H1 (cell line): ENCODE results near the gene ZBTB37. TPM values are rescaled to one million over a fixed set of nuclear protein-coding genes. Genes with fewer than 3 reads are reported as not detected.
A peak's percentile ranks its signal among the peaks of the same experiment; 100 is the strongest.
"Not testable (repeated sequence)": the region's sequence is repeated elsewhere in the genome, so short reads cannot be mapped to it uniquely, and the experiment has no call there.

Source experiments
- CTCF ChIA-PET: fragments of 300-600 bp; sonication (Branson Sonifier 250); formaldehyde crosslinking; loops from one replicate; lab custom pipeline; 2021; ENCODE audit not compliant: partially characterized antibody; lab: Charles Lee
- POLR2A ChIA-PET: fragments of 300-600 bp; sonication (Branson Sonifier 250); formaldehyde crosslinking; loops from one replicate; lab custom pipeline; 2021; ENCODE audit warnings: inconsistent platforms; ENCODE audit not compliant: partially characterized antibody; lab: Charles Lee
- DNase-seq, 2 experiments: peaks; one replicate each; pipeline versions ENCODE4 v3.0.0 to v3.0.0-alpha.2; 2010 to 2022; ENCODE audit warnings: low spot score in 2 of 2, low read depth in 1 of 2, mixed read lengths in 1 of 2
- FAIRE-seq: peaks from 2 replicates; lab custom pipeline; 2011; peaks lifted over from hg19 to GRCh38; lab: Jason Lieb, UNC
- H2AFZ ChIP-seq: 2 replicates; pipeline ENCODE4 v1.8.1; 2012; ENCODE audit warnings: low read length, inconsistent platforms
- H2AK5ac ChIP-seq: 2 replicates; pipeline ENCODE4 v1.6.1; 2013; ENCODE audit warnings: low read depth, low read length
- H2BK120ac ChIP-seq: replicated peaks from 2 replicates; pipeline ENCODE3; 2013; ENCODE audit warnings: low read depth, low read length, inconsistent platforms
- H2BK12ac ChIP-seq: 2 replicates; pipeline ENCODE4 v1.6.1; 2013; ENCODE audit warnings: low read depth, low read length
- H2BK15ac ChIP-seq: 2 replicates; pipeline ENCODE4 v1.6.1; 2013; ENCODE audit warnings: low read length
- H2BK20ac ChIP-seq: 2 replicates; pipeline ENCODE4 v1.6.1; 2013; ENCODE audit warnings: low read length
- H2BK5ac ChIP-seq: 2 replicates; pipeline ENCODE4 v1.6.1; 2013; ENCODE audit warnings: low read depth, low read length
- H3K14ac ChIP-seq: 2 replicates; pipeline ENCODE4 v1.6.1; 2013; ENCODE audit warnings: inconsistent platforms; ENCODE audit not compliant: insufficient read length
- H3K18ac ChIP-seq: 2 replicates; pipeline ENCODE4 v1.6.1; 2013; ENCODE audit warnings: low read length; ENCODE audit errors: extremely low read depth
- H3K23ac ChIP-seq: 2 replicates; pipeline ENCODE4 v1.6.1; 2013; ENCODE audit warnings: inconsistent platforms; ENCODE audit not compliant: insufficient read length
- H3K23me2 ChIP-seq: 2 replicates; pipeline ENCODE4 v1.6.1; 2013; ENCODE audit warnings: low read depth, low read length
- H3K27ac ChIP-seq: 2 replicates; pipeline ENCODE4 v1.6.1; 2011; ENCODE audit warnings: low read depth, low read length, inconsistent platforms
- H3K27me3 ChIP-seq, 4 experiments: replicated peaks in 1 of 4; 1 replicate in 1 of 4; 2 replicates in 3 of 4; pipeline versions ENCODE4 v1.6.1 to v1.8.1; 2011 to 2013; ENCODE audit warnings: low read length in 3 of 4, mild to moderate bottlenecking in 3 of 4, inconsistent platforms in 2 of 4, mixed read lengths in 2 of 4, moderate library complexity in 1 of 4; ENCODE audit not compliant: control insufficient read depth in 3 of 4, insufficient read depth in 3 of 4; ENCODE audit errors: extremely low read depth in 1 of 4
- H3K36me3 ChIP-seq, 4 experiments: 2 replicates each; pipeline versions ENCODE4 v1.6.1 to v1.8.1; 2011 to 2013; ENCODE audit warnings: mild to moderate bottlenecking in 4 of 4, low read length in 3 of 4, moderate library complexity in 2 of 4, control low read depth in 1 of 4, inconsistent platforms in 1 of 4; ENCODE audit not compliant: insufficient read depth in 4 of 4, control insufficient read depth in 2 of 4
- H3K4ac ChIP-seq: replicated peaks from 2 replicates; pipeline ENCODE3; 2013; ENCODE audit warnings: low read length, low read depth, mixed read lengths, inconsistent platforms; ENCODE audit not compliant: insufficient read length
- H3K4me1 ChIP-seq, 4 experiments: replicated peaks in 1 of 4; 1 replicate in 1 of 4; 2 replicates in 3 of 4; pipeline versions ENCODE4 v1.6.1 to v1.8.1; 2011 to 2013; ENCODE audit warnings: low read length in 3 of 4, inconsistent platforms in 2 of 4, mixed read lengths in 1 of 4; ENCODE audit not compliant: insufficient read depth in 4 of 4, control insufficient read depth in 3 of 4
- H3K4me2 ChIP-seq, 2 experiments: 2 replicates each; pipeline versions ENCODE4 v1.6.1 to v1.8.1; 2011 to 2013; ENCODE audit warnings: low read depth in 2 of 2, low read length in 2 of 2, control low read depth in 1 of 2, inconsistent platforms in 1 of 2, mild to moderate bottlenecking in 1 of 2; ENCODE audit not compliant: insufficient read depth in 1 of 2
- H3K4me3 ChIP-seq, 4 experiments: fragments of 200-600, 300-600 bp in 1 of 4; sonication (generic), shearing (Covaris generic), sonication (Bioruptor Twin) in 1 of 4; 2 replicates each; pipeline versions ENCODE4 v1.5.1 to v1.8.1; 2011 to 2016; ENCODE audit warnings: low read length in 4 of 4, low read depth in 3 of 4, control low read depth in 2 of 4, inconsistent platforms in 2 of 4, mild to moderate bottlenecking in 2 of 4, mixed read lengths in 1 of 4, moderate library complexity in 1 of 4; ENCODE audit not compliant: insufficient read depth in 2 of 4; ENCODE audit errors: extremely low read depth in 1 of 4
- H3K56ac ChIP-seq: replicated peaks from 2 replicates; pipeline ENCODE3; 2013; ENCODE audit warnings: low read depth, mild to moderate bottlenecking, mixed read lengths, low read length, inconsistent platforms; ENCODE audit not compliant: insufficient read length
- H3K79me1 ChIP-seq: 2 replicates; pipeline ENCODE4 v1.6.1; 2013; ENCODE audit warnings: low read depth, low read length, control low read depth
- H3K79me2 ChIP-seq, 2 experiments: 2 replicates each; pipeline versions ENCODE4 v1.6.1 to v1.8.1; 2012 to 2013; ENCODE audit warnings: low read length in 2 of 2, mild to moderate bottlenecking in 2 of 2, inconsistent platforms in 1 of 2; ENCODE audit not compliant: insufficient read depth in 2 of 2, control insufficient read depth in 1 of 2
- H3K9ac ChIP-seq, 4 experiments: replicated peaks in 1 of 4; 1 replicate in 1 of 4; 2 replicates in 3 of 4; pipeline versions ENCODE4 v1.6.1 to v1.8.1; 2011 to 2013; ENCODE audit warnings: low read depth in 3 of 4, low read length in 3 of 4, control low read depth in 2 of 4, mild to moderate bottlenecking in 2 of 4, moderate library complexity in 2 of 4, inconsistent platforms in 1 of 4; ENCODE audit errors: extremely low read depth in 1 of 4
- H3K9me3 ChIP-seq, 2 experiments: 2 replicates each; pipeline versions ENCODE4 v1.6.1 to v1.8.1; 2012 to 2013; ENCODE audit warnings: mild to moderate bottlenecking in 2 of 2, moderate library complexity in 2 of 2, control low read depth in 1 of 2, inconsistent platforms in 1 of 2, low read depth in 1 of 2, low read length in 1 of 2, mixed read lengths in 1 of 2; ENCODE audit not compliant: insufficient read depth in 2 of 2
- H4K20me1 ChIP-seq, 2 experiments: replicated peaks in 1 of 2; 2 replicates each; pipeline versions ENCODE3 to v1.8.1; 2011 to 2013; ENCODE audit warnings: inconsistent platforms in 2 of 2, low read length in 2 of 2, mild to moderate bottlenecking in 1 of 2; ENCODE audit not compliant: insufficient read depth in 2 of 2, control insufficient read depth in 1 of 2
- H4K5ac ChIP-seq: 2 replicates; pipeline ENCODE4 v1.6.1; 2013; ENCODE audit warnings: low read length, low read depth, mixed read lengths, inconsistent platforms; ENCODE audit not compliant: insufficient read length
- H4K8ac ChIP-seq: 2 replicates; pipeline ENCODE4 v1.8.0; 2013; ENCODE audit warnings: mild to moderate bottlenecking, moderate library complexity, low read length, inconsistent platforms; ENCODE audit not compliant: insufficient read depth; ENCODE audit errors: extremely low read depth
- H4K91ac ChIP-seq: replicated peaks from 2 replicates; pipeline ENCODE3; 2013; ENCODE audit warnings: low read length, mixed read lengths, inconsistent platforms; ENCODE audit not compliant: insufficient read length
- POLR2A ChIP-seq, 2 experiments: IDR thresholded peaks; 1 replicate in 1 of 2; 2 replicates in 1 of 2; pipeline ENCODE4 v1.6.1; 2011; ENCODE audit warnings: low read depth in 2 of 2, low read length in 2 of 2, mild to moderate bottlenecking in 2 of 2; ENCODE audit errors: control extremely low read depth in 1 of 2
- POLR2AphosphoS5 ChIP-seq: IDR thresholded peaks from 2 replicates; pipeline ENCODE4 v1.6.1; 2011; ENCODE audit warnings: low read depth, low read length
- SP4 ChIP-seq: IDR thresholded peaks from 2 replicates; pipeline ENCODE4 v1.6.1; 2012; ENCODE audit warnings: low read length, inconsistent platforms
- TBP ChIP-seq: IDR thresholded peaks from 2 replicates; pipeline ENCODE4 v1.6.1; 2011; ENCODE audit warnings: low read depth, low read length, improper control_type of control experiment
- WGBS, 2 experiments: shearing (Covaris generic) in 1 of 2; methylation state at CpG; one replicate each; pipeline versions ENCODE4 v1.1.6 to v1.1.7; 2013 to 2015; ENCODE audit warnings: low lambda C conversion rate in 2 of 2, mixed read lengths in 2 of 2, inconsistent platforms in 1 of 2, low coverage in 1 of 2, missing lambda C conversion rate in 1 of 2; ENCODE audit not compliant: insufficient replicate concordance in 2 of 2, insufficient coverage in 1 of 2, insufficient read length in 1 of 2; ENCODE audit errors: extremely low coverage in 1 of 2, missing lambda C conversion rate in 1 of 2; 5-methylcytosine and 5-hydroxymethylcytosine counted together
- polyA plus RNA-seq, 7 experiments: library from polyadenylated mRNA; depleted of rRNA in 3 of 7; stranded (reverse) in 5 of 7; unstranded in 2 of 7; fragments of >200 nt in 5 of 7; fragments of 200-250 nt in 2 of 7; gene quantifications; 1 replicate in 5 of 7; 2 replicates in 1 of 7; 4 replicates in 1 of 7; pipeline versions ENCODE4 v1.2.1 to v1.2.3, GENCODE V29; 2011 to 2013; ENCODE audit warnings: missing spikeins in 2 of 7, mixed read lengths in 2 of 7
- total RNA-seq: library from RNA; stranded (reverse); fragmentation: NEBNext Ultra II Directional; extraction: Animal tissue kit (Norgen Biotek cat#: 25700); gene quantifications from 2 replicates; pipeline ENCODE4 v1.2.1, GENCODE V29; 2021

The ZBTB37 gene
- total and polyA plus RNA-seq, 2 of the 8 experiments (the other 6 are each of a cell fraction or from before 2014, with no cell fraction given): 1.7 to 12.5 TPM

DNA sequence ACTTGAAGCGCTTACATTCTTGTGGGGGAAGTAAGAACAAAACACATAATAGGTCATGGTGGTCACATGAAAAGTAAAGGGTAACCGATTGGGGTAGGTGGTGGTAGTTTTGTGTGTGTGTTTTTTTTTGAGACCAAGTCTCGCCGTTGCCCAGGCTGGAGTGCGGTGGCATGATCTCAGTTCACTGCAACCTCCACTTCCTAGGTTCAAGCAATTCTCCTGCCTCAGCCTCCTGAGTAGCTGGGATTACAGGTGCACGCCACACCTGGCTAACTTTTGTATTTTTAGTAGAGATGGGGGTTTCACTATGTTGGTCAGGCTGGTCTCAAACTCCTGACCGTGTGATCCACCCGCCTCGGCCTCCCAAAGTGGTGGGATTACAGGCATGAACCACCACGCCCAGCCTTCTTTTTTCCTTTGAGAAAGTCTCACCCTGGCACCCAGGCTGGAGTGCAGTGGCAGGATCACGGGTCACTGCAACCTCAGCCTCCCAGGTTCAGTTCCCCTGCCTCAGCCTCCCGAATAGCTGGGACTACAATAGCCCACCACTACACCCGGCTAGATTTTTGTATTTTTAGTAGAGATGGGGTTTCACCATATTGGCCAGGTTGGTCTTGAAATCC, 5.9 kb upstream of the ZBTB37 start:
- H3K9ac ChIP-seq, H2BK15ac ChIP-seq, H2AFZ ChIP-seq, H4K8ac ChIP-seq, H3K14ac ChIP-seq, H2BK12ac ChIP-seq, H3K79me1 ChIP-seq, H4K91ac ChIP-seq, H3K18ac ChIP-seq, H3K9me3 ChIP-seq, H3K23me2 ChIP-seq, H3K4me3 ChIP-seq, H3K4ac ChIP-seq, H3K4me1 ChIP-seq, FAIRE-seq, H3K23ac ChIP-seq, H2BK120ac ChIP-seq, H3K27ac ChIP-seq, H4K5ac ChIP-seq, H2BK20ac ChIP-seq, H3K4me2 ChIP-seq, H4K20me1 ChIP-seq, H2AK5ac ChIP-seq, H3K27me3 ChIP-seq, H3K56ac ChIP-seq: not testable (repeated sequence)
- WGBS, 2 experiments: 46% methylated on average over 13 of the region's 13 CpGs; no CpG with 5 or more reads in 1 of the 2 experiments
- CTCF ChIA-PET: interaction anchor here (1.3 kb wide), 1 partner anchor 431 kb away, joined by 3 read pairs; no protein-coding TSS in a partner anchor
- peak in 1 of 2 experiments; percentile 67 for DNase-seq
- Histone ChIP-seq H2BK5ac (peak overlapping the region; percentile 15; the same call in 1 of the 2 replicates), H3K36me3 (peaks cover 27 to 63% (median 51%) of the 10 kb centered on the region in 4 experiments), H3K79me2 (peaks cover 0 to 27% of the 10 kb centered on the region in 2 experiments; a peak in 3 of 4 replicates)
- peak; percentile 78 to 91 for TF ChIP-seq POLR2A (IDR thresholded peaks at IDR 0.05; ENCODE audit: control extremely low read depth in 1 of 2, low read depth in 2 of 2, low read length in 2 of 2)
- TF ChIP-seq TBP: 0 out of 2 replicates have a peak, but pooled peaks have one; percentile 25
- 0 out of 2 replicates have a peak, but pooled peaks have one; percentile 13 for TF ChIP-seq SP4
- TF ChIP-seq POLR2AphosphoS5: peak; percentile 97
- POLR2A ChIA-PET: interaction anchor here (0.7 to 13.3 kb wide), 25 partner anchors 13 to 432 kb away, joined by 3 to 475 read pairs (median 4); partner anchors contain the start of genes CENPL, DARS2 and KLHL20
